T1000 (cell line): ENCODE data around the gene FBXO2.

Experiments used
- DNase-seq: peaks from one replicate; lab custom pipeline; 2025; ENCODE audit warnings: mixed read lengths; lab: John Stamatoyannopoulos, UW

Gene FBXO2

GRCh38 chr1:11653101-11653860 is 948 bp downstream of the FBXO2 start:
- DNase-seq, result no peak

DNA sequence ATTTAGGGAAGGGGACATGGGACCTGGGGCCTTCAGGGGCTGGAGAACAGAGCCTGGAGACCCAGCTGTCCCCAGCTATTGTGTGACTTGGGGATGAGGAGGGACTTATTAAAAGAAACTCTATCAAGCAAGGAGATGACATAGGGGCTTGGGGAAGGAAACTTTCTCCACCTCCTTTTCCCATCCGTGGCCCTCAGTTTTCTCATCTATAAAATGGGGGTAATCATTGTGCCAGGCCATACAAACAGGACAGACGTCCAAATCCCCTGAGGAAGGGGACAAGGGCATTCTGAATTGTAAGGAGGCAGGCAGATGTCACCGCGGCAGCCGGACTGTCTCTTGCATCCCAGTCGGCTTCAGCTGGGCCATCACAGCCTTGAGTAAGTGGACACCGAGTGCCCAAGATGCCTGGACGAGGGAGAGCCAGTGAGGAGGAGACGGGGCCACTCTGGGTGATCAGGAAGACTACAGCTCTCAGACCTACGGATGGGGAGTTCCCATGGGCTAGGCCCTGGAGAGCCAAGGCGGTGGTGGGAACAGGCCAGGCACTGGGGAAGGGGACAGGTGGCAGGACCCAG is 1.9 kb downstream of the FBXO2 start:
- no peak for DNase-seq

DNA sequence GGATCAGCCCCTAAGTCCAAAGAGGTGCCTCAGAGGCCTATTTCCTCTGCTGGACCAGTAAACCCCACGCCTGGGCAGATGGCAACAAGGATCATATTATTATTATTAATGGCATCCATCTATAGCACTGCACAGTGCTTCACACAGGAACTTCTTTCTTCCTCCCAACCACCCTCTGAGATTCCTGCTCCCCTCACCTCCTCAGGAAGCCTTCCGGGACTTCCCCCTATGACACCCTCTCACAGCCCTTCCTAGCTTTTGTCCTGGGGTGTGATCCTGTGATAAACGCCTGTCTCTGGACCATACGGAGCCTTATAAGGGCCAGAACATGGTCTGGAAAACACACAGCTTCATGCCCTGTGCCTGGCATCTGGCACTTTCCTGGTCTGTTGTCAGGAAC is 3.2 kb downstream of the FBXO2 start:
- no peak for DNase-seq

GRCh38 chr1:11650331-11650991 is 3.8 kb downstream of the FBXO2 start:
- DNase-seq, result no peak

DNA sequence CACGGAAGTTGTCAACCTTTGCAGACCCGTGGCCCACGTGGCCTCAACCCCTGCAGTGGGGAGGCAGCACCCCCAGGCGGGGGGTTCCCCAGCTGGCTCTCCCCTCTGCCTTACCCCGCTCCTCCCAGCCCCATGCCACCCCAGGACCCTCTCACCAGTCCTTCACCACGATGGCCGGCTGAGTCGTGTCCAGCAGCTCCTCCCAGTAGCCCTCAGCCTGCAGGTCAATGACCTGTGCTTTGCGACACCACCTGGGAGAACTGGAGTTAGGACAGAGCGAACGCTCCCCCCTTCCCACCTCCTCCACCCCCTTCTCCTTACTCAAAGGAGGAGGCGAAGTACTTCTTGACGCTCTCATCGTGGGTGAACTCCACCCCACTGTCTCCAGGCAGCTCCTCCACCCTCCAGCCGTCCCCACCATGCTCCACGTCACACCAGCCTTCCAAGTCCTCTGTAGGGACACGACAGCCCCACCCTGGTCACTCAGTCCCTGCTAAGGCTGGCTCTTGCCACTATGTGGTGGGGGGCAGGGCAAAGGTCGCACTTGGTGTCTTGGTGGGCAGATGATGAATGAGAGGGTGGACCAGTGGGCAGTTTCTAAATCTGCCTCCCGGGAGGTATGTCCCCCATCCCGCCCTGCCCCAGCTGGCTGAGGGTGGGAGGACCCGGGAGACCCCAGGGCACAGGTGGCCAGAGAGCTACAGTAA is 4.5 kb downstream of the FBXO2 start:
- DNase-seq, result no peak

DNA sequence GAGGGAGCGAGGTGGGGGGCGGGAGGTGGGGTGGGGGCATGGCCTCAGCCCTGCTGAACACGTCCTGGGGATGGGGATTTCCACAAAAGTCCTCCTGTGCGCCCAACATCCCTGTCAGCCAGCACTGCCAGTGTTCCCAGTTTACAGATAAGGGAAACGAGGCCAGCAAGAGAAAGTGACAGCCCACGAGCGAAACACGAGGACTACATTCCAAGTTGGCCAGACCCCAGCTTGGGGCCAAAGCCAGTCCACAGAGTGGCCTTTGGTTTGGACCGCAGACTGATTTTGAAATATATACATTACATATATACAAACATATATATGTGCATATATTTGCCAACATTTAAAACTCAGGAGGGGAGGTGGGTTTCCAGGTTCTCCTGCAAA is 5.0 kb downstream of the FBXO2 start:
- DNase-seq, result no peak

- no peak for DNase-seq
Measured at GRCh38 chr1:11648732-11649158, 5.5 kb downstream of the FBXO2 start.

- no peak for DNase-seq
Measured at GRCh38 chr1:11648039-11648438, 6.2 kb downstream of the FBXO2 start.

GRCh38 chr1:11647333-11647732 is 6.9 kb downstream of the FBXO2 start:
- DNase-seq, result no peak

DNA sequence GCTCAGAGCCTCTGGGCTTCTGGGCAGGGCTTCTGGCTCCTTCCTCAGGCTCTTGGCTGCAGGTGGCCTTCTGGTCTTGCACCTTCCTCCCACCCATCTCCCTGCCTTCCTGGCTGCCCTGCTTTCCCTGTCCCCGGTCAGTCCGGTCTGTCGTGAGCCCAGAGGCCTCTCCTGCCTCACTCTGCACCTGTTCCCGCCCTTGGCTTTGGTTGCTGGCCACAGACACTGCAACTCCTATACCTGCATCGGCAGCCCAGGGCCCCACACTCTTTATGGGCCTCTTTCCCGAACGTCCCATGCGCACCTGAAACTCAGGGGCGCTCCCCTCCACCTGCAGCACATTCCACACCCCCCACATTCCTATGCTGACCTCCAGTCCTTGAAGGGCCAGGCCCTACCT is 7.9 kb downstream of the FBXO2 start:
- no peak for DNase-seq

DNA sequence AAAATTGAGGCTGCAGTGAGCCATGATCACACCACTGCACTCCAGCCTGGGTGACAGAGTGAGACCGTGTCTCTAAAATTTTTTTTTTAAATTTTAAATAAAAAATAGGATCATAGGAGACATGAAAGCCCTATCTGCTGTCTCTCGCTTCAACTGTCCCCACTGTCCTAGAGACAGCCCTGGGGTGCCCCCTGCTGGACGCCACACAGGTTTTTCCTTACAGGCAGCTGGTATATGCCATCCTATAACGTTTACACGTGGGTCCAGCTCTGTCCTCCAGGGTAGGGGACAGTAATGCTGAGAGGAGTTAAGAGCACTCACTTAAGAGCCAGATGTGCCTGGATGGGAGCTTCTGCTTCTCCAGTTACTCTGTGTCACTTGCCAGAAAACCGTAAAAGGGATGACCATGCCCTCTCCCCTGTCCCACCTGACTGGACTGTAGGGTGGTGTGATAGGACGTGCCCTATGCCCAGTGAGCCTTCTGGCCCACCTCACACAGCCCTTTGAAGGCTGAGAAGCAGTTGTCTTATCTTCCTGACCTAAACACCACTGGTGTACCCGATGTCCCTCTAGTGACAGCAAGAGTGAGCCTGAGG is 8.5 kb downstream of the FBXO2 start:
- peak; percentile 62 for DNase-seq

DNA sequence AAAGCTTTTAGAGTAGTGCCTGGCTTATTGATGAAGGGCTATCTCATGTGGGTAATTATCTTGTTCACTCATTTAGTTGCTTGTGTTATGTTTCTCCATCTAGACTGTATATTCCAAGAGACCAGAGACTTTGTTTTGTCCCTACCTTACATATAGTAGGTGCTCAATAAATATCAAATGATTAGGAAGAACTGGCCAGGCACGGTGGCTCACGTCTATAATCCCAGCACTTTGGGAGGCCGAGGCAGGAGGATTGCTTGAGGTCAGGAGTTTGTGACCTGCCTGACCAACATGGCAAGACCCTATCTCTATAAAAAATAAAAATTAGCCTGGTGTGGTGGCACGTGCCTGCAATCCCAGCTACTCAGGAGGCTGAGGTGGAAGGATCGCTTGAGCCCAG is 9.0 kb downstream of the FBXO2 start:
- no peak for DNase-seq

GRCh38 chr1:11643782-11644181 is 10.4 kb downstream of the FBXO2 start:
- no peak for DNase-seq

GRCh38 chr1:11642418-11643017 is 11.7 kb downstream of the FBXO2 start:
- DNase-seq, result peak; percentile 23

- DNase-seq, result no peak
Measured at GRCh38 chr1:11641776-11642305, 12.4 kb downstream of the FBXO2 start.

DNA sequence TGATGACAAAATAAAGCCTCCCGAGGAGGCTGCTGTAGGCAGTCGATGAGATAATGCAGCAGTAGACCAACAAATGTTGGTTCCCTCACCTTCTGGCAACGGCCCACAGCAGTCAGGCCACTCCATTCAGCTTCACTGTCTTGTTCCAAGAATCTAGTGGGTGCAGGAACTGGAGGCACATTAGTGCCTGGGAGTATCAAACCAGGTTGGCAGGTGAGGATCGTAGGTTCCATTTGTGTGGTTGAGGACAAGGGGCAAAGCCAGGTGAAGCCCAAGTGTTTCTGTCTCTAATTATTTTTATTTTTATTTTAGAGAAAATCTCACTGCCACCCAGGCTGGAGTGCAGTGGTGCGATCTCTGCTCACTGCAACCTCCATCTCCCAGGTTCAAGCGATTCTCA is 13.3 kb downstream of the FBXO2 start:
- no peak for DNase-seq

DNA sequence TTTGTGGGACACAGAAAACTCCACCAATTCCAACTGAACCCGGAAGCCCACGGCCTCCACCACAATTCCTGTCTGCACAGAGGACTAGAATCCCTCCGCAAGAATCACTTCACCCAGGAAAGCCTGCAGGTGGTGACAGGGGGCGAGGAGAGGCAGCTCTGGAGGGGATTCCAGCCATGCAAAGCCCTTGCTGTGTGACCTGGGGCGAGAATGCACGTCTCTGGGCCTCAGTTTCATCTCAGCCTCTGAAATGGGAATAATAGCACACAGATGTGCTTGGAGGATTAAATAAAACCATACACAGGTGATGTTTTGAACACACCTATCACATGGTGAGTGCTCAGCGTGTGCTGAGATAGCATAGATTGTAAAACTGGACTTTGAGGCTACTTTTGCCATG is 14.1 kb downstream of the FBXO2 start:
- DNase-seq, result no peak

GRCh38 chr1:11639372-11639771 is 14.9 kb downstream of the FBXO2 start:
- DNase-seq, result no peak

- no peak for DNase-seq
Measured at GRCh38 chr1:11638121-11638520, 16.1 kb downstream of the FBXO2 start.

- no peak for DNase-seq
Measured at GRCh38 chr1:11634365-11635192, 19.6 kb downstream of the FBXO2 start.
